GM18505 (cell line): ENCODE measurements around the gene ACTR10.
A peak's percentile ranks its signal among the peaks of the same experiment; 100 is the strongest.
"Not testable (repeated sequence)": the region's sequence is repeated elsewhere in the genome, so short reads cannot be mapped to it uniquely, and the experiment has no call there.

Source experiments
- ATAC-seq: cut with Tn5 transposase; IDR thresholded peaks from one replicate; pipeline ENCODE4 v1.9.1; 2021; ENCODE audit not compliant: unreplicated experiment
- POLR2A ChIP-seq: IDR thresholded peaks from 4 replicates; pipeline ENCODE4 v1.6.1; 2011; ENCODE audit warnings: borderline replicate concordance; ENCODE audit not compliant: insufficient read depth, insufficient read length; ENCODE audit errors: extremely low read depth

Gene ACTR10

DNA sequence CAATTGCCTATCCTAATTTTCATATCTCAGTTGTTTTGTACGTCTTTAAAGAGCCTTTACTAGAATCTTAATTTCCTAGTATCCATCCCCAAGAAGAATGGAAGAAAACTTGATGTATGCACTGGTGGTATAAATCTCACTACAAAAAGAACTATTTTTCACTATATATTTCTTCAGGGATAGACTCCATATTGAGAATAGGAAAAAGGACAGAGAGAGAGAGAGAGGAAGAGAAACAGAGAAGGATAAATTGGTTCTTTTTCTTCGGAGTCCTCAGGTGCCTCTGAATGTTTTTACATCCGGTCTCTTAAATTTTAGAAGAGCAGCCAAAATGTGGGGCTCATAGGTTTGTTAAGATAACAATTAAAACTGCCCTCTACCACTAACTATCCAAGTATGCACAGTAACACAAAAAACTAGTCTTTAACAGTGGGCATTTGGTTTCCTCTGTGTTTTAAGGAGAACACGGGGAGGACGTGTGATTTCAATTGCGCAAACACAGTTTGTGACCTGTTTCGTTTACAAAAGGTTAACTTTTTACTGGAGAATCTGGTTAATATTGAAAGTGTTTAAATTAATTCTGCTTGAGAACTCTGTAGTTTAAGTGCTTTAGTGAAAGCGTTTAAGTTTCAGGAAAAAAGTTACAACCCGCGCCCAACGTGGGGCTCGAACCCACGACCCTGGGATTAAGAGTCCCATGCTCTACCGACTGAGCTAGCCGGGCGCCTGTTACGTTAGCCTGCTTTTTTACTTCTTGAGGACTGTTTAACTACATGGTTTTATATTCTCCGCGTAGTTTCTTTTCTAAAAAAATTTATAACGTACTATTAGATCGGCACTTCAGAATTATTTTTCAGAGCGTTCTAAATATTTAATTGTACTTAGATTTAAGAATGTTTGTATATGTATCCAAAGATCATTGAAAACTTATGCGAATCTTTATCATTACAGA is 39.6 kb downstream of the ACTR10 start:
- no peak for TF ChIP-seq POLR2A
- no peak for ATAC-seq

DNA sequence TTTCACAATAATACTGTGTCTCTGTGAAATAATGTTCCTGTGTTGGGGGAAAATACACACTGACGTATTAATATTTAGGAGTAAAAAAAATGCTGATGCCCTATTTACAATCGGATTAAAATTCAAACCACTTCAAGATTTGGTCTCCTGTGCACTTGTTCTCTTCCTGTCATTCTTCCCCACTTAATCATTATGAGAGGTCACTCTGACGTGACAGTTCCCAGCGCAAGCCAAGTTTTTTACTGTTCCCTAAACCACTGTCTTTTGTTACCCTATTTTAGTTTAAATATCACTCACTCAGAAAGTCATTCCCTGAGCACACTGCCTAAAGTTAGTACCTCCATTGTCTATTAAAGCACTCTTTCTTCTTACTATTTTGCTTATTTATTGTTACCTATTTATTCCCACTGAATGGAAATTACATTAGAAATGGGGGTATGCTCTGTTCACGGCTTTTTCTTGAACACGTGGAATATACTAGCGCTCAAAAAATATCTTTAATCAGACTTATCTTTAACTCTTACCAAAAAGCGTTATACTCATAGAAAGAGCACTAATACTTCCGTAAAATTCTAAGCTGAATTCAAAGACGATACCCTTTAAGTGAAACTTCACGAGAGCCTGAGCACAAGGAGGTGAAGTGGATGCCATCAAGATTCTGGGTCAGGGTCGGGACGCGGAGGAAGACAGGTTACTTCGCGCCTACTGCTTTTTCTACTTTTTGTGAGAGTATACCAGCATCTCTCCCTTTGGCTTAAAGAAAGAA is 44.0 kb downstream of the ACTR10 start:
- ATAC-seq = peak; percentile 37
- no peak for TF ChIP-seq POLR2A

DNA sequence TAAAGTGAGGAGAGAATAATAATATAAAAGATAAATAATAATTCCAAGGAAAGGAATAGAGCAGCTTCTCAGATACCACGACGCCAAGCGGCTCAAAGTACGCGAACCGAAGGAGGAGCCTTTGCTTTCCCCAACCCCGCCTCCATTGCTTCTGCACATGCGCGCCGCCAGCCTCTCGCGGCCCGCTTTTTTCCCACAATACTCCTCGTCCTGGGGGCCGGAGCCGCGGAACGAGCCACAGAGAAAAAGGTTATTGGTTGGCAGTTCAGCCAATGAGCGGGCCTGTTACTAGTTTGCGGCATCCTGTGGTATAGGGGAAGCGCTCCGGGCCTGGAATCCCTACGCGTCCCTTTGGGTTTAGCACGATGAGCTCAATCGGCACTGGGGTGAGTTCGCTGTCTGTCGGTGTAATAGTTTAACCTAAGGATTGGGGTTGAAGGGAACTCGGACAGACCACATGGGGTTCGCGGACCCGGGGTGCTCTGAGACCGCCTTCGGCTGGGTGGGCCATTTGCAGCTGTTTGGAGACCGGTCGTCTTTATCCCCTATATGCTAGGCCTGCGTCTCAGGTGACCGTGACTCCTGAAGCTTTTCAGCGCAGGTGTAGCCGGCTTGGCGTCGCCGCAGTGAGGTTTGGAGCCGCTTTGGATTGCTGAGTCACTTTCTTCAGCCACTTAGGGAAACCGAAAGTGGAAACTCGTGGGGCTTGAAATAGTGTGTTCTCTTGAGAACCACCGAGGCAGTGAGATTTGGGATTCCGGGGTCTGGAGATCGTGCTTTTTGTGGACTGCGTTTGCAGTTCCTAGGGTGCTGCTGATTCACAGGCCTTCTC is 44.8 kb downstream of the ACTR10 start, which contains the start of gene PSMA3:
TSS of gene PSMA3 (plus strand) at position 288 of the 832 bp plus-strand sequence. CDS start at position 366, 78 bp downstream.
- peak; percentile 89 for ATAC-seq
- peak; percentile 96 for TF ChIP-seq POLR2A

DNA sequence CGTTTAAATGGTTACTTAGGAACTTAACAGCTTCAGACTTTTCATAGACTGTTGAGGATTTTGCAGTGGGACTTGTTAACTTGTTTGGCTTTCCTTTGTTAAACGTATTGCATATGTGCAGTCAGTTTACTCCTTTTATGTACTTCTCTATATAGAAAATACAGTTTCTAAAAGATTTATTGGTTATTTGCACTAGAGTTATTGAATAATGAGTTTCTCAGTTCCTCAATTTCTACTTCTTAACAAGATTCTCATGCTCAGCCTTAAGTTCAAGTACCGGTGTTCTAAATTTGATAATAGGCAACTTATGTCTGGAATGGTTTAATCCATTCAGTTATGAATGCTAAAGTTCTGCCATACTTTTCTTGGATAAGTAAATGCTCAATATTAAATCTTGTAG is 45.6 kb downstream of the ACTR10 start:
- TF ChIP-seq POLR2A = no peak
- ATAC-seq = no peak

DNA sequence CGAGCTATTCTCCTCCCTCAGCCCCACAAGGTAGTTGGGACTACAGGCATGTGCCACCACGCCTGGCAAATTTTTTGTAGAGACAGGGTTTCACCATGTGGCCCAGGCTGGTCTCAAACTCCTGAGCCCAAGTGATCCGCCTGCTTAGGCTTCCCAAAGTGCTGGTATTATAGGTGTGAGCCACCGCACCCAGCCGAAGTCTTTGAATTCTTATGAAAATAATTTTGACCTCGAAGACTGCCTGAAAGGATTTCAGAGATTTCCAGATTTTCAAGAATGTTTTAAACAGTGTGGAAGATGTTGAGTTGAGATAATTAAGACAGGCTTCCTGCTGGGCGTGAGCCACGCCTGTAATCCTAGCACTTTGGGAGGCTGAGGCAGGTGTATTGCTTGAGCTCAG is 49.7 kb downstream of the ACTR10 start:
- ATAC-seq = no peak
- no peak for TF ChIP-seq POLR2A

DNA sequence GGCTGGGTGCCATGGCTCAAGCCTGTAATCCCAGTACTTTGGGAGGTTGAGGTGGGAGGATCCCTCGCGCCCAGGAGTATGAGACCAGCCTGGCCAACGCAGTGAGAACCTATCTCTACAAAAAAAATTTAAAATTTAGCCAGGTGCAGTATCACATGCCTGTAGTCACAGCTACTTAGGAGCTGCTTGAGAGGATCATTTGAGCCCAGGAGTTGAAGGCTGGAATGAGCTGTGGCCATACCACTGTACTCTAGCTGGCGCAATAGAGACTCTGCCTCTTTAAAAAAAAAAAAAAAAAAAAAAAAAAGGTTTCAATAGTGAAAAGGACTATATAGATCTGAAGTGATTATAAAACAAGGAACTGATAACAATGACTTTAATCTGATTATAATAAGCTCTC is 58.2 kb downstream of the ACTR10 start:
- no peak for TF ChIP-seq POLR2A
- ATAC-seq = no peak

DNA sequence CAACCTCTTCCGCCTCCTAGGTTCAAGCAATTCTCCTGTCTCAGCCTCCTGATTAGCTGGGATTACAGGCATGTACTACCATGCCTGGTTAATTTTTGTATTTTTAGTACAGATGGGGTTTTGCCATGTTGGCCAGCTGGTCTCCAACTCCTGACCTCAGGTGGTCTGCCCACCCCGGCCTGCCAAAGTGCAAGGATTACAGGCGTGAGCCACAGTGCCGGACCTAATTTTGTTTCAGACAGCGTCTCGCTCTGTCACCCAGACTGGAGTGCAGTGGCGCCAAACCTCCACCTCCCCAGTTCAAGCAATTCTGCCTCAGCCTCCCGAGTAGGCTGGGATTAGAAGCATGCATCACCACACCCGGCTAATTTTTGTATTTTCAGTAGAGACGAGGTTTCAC is 62.1 kb downstream of the ACTR10 start:
- not testable (repeated sequence) for ATAC-seq

DNA sequence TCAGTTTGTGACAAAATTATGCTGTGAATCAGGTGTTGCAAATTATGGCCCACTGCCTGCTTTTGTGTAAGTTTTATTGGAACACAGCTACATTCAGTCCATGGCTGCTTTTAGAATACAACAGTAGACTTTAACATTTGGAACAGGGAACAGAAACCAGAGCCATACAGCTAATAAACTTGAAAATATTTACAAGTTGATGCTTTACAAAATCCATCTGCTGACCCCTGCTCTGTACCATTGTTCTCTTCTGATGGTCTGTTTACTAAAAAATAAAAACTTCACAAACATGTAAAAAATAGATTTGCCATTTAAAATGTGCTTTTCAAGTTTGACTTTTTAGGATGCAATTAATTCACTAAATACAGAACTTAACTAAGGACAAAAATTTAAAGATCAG is 65.5 kb downstream of the ACTR10 start:
- no peak for TF ChIP-seq POLR2A
- no peak for ATAC-seq

DNA sequence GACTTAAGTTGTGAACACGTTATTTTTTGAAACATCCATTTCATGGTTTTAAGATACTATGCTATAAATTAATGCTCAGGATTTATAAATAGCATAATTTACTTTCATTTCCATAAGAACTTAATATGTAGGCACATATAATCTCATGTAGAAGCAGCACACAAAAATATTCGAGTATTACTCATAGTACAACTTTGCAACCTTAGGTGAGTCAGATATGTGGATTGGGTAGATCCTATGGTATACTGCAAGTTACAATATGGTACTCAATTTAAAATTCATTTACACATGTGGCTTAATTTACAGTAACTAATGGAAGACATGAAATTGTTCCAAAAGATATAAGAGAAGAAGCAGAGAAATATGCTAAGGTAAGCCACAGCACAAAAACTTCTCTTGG is 70.7 kb downstream of the ACTR10 start:
- ATAC-seq = no peak

DNA sequence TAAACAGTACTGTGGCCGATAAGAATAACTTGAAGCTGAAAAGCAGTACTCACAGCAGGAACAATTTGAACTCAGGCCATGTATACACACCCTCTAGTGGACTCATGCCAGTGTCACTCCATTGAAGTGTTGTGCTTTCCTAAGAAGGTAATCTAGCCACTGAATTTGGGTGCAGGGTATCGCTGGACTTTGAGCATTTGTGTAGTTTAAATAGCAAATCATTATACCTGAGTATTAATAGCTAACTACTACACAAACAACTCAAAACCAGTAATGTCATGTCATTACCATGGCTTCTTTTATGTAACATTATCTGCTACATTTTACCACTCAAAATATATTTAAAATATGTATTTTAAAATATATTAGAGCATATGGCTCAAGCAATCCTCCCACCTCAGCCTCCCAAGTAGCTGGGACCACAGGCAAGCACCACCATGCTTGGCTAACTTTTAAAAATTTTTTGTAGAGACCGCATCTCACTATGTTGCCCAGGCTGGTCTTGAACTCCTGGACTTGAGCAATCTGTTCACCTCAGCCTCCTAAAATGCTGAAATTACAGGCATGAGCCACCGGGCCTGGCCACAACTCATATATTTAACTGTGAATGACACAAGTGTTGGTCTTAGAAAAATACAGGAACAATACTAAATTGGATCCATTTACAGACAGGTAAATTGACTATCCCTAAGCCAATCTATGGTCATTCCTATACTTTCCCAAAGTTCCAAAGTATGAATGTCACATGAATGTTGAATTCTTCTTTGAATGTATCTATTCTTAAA is 72.8 kb downstream of the ACTR10 start:
- TF ChIP-seq POLR2A = no peak
- no peak for ATAC-seq

More for the DNA sequence above, 70.7 kb downstream of the ACTR10 start:
- no peak for TF ChIP-seq POLR2A

DNA sequence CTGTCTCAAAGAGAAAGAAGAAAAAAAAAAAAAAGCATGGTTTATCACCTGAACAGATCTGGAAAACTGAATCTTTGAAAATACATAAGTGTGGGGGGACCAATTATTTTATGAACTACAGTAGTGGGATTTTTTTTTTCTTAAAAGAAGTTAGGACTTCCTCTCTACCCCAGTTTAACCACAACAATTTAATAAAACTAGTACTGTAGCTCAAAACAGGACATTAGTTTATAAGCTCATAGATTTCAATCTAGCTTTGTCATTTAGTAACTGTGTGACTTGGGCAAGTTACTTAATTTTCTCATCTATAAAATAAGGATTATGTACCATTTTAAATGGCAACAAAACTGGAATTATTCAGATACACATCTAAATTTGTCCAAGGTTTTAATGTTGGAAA is 74.9 kb downstream of the ACTR10 start:
- ATAC-seq = no peak
- no peak for TF ChIP-seq POLR2A

DNA sequence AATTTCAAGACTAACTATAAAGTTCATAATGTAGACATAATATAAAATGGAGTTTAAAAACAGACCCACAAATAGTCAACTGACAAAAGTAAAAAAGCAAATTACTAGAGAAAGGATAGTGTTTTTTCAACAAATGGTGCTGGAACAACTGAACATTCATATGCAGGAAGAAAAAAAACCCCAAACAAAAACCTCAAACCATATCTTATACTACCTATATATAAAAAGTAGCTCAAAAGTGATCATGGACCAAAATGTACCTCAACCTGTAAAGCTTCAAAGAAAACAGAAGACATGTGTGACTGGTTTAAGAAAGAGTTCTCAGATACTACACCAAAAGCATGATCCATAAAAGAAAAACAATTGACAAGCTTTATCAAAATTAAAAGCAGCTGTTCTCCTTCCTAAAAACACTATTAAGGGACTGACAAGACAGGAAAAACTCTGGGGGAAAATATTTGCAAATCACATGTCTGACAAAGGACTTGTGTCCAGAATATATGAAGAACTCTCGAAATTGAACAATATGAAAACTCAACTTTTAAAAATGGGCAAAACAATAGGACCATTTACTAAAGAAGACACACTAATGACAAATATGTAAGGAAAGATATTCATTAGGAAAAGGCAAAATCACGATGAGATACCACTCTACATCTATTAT is 75.7 kb downstream of the ACTR10 start:
- no peak for TF ChIP-seq POLR2A
- no peak for ATAC-seq

DNA sequence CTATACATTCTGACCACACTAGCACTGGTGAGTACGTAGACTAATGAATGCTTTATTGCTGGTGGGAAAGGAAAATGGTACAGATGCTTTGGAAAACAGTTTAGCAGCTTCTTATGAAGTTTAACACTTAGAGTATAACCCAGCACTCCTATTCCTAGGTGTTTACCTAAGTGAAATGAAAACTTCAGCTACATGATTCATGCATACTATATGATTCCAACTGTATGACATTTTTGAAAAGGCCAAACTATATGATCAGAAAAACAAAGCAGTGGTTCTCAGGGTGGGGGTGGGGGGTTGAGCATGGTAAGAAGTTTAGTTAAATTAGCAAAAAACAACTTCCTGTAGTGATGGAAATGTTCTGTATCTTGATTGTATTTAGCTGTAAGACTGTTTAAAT is 76.3 kb downstream of the ACTR10 start:
- no peak for TF ChIP-seq POLR2A

DNA sequence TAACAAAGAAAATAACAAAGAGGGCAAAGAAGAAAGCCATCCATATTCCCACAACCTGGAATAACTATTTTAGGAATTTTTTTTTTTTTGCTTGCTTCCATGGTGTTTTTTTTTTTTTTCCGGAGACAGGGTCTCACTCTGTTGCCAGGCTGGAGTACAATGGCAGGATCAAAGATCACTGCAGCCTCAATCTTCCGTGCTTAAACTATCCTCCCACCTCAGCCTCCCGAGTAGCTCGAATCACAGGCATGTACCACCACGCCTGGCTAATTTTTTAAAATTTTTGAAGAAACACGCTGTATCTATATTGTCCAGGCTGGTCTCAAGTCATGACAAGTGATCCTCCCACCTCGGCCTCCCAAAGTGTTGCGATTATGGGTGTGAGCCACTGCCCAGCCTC is 78.2 kb downstream of the ACTR10 start:
- no peak for TF ChIP-seq POLR2A
- no peak for ATAC-seq

More for the DNA sequence above, 76.3 kb downstream of the ACTR10 start:
- ATAC-seq = no peak
